HG02623 (cell line): ENCODE results near the gene PRKCZ.
"Not testable (repeated sequence)": the region's sequence is repeated elsewhere in the genome, so short reads cannot be mapped to it uniquely, and the experiment has no call there.

Experiments
- ATAC-seq: cut with Tn5 transposase; IDR thresholded peaks from one replicate; pipeline ENCODE4 v1.9.1; 2021; ENCODE audit warnings: moderate library complexity; ENCODE audit not compliant: unreplicated experiment

Gene PRKCZ

GRCh38 chr1:2133039-2133878 is 83.0 kb downstream of the PRKCZ start:
- peak; percentile 76 for ATAC-seq

GRCh38 chr1:2133879-2134215 is 83.6 kb downstream of the PRKCZ start:
- ATAC-seq, result no peak

GRCh38 chr1:2134266-2134620 is 84.0 kb downstream of the PRKCZ start:
- ATAC-seq, result no peak

GRCh38 chr1:2134621-2135307 is 84.6 kb downstream of the PRKCZ start:
- ATAC-seq, result no peak

GRCh38 chr1:2135441-2135841 is 85.2 kb downstream of the PRKCZ start:
- no peak for ATAC-seq

GRCh38 chr1:2135941-2136340 is 85.7 kb downstream of the PRKCZ start:
- no peak for ATAC-seq

- no peak for ATAC-seq
Observed at GRCh38 chr1:2136386-2137235, 86.4 kb downstream of the PRKCZ start.

GRCh38 chr1:2137257-2138121 is 87.3 kb downstream of the PRKCZ start:
- no peak for ATAC-seq

- not testable (repeated sequence) for ATAC-seq
Observed at GRCh38 chr1:2139156-2139555, 88.9 kb downstream of the PRKCZ start.

GRCh38 chr1:2141025-2141424 is 90.8 kb downstream of the PRKCZ start:
- ATAC-seq, result no peak

GRCh38 chr1:2143814-2144500 is 93.7 kb downstream of the PRKCZ start:
- no peak for ATAC-seq

- no peak for ATAC-seq
Observed at GRCh38 chr1:2144501-2145090, 94.4 kb downstream of the PRKCZ start.

- ATAC-seq, result no peak
Observed at GRCh38 chr1:2145946-2146835, 96.0 kb downstream of the PRKCZ start.

GRCh38 chr1:2146836-2147517 is 96.8 kb downstream of the PRKCZ start:
- ATAC-seq, result no peak

GRCh38 chr1:2147869-2148268 is 97.7 kb downstream of the PRKCZ start:
- not testable (repeated sequence) for ATAC-seq

- ATAC-seq, result no peak
Observed at GRCh38 chr1:2148691-2149090, 98.5 kb downstream of the PRKCZ start.

GRCh38 chr1:2150801-2151200 is 100.6 kb downstream of the PRKCZ start:
- no peak for ATAC-seq

GRCh38 chr1:2151252-2151651 is 101.0 kb downstream of the PRKCZ start:
- no peak for ATAC-seq
